GM10847 (cell line): ENCODE results near the gene AUNIP.

ENCODE experiments used
- POLR2A ChIP-seq: IDR thresholded peaks from 2 replicates; pipeline ENCODE4 v1.6.1; 2011; ENCODE audit not compliant: insufficient read length; ENCODE audit errors: extremely low read depth

The AUNIP gene

DNA sequence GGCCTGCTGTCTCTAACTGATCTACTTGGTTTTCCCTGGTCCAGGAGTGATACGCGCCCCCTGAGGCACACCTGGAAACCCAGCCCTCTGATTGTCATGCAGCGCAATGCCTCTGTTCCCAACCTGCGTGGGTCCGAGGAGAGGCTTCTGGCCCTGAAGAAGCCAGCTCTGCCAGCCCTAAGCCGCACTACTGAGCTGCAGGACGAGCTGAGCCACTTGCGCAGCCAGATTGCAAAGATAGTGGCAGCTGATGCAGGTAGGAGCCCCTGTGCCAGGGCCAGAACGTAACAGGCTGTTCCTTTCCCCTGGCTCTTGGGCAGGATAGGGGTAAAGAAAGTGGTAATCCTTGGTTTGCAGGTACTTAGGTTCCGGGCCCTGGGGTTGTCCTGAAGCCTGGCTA, 32.7 kb downstream of the AUNIP start:
- TF ChIP-seq POLR2A = no peak

- TF ChIP-seq POLR2A = no peak
Observed at GRCh38 chr1:25825605-25826004, 33.7 kb downstream of the AUNIP start.

DNA sequence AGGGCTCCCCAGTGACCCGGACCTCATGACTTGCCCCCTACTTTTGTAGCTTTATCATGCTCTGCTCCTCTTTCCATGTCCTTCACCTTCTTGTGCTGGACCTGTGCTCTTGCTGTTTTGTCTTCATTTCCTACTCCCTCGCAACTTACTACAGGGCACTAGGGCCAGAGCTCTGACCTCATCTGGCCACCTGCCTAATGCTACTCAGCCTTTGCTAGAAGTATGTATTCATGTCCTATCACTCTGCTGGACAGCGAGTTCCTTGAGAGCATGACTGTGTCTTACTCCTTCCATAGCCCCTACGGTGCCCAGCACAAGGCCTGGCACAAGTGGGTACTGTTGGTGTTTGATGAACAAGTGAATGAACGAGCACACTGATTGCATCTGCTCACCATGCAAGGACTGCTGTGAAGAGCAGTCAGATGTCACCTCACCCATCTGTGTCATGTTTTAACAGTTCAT, 37.6 kb downstream of the AUNIP start:
- TF ChIP-seq POLR2A = no peak

DNA sequence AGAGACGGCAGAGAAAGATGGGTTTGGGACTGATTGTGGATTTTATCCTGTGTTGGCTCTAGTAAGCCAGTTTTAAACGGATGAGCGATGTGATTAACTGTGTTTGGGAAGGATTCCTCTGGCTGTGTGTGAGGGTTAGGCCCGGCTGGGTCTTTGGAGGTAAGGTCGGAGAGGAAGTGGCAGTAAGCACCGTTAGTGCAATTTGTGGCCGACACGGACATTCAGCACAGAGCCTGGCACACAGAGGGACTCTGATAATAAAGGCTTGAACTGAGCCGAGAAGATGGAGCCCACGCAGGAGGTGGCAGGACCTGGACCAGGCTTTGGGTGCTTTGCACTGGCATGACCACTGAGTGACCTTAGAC, 38.2 kb downstream of the AUNIP start:
- no peak for TF ChIP-seq POLR2A

GRCh38 chr1:25820247-25821111, 38.8 kb downstream of the AUNIP start:
- peak; percentile 46 for TF ChIP-seq POLR2A

GRCh38 chr1:25819491-25820246, 39.6 kb downstream of the AUNIP start, which contains the start of gene MTFR1L:
MTFR1L (plus strand) TSS chr1:25819954; CDS start chr1:25823105, 3,151 bp downstream.
- TF ChIP-seq POLR2A = peak; percentile 84

DNA sequence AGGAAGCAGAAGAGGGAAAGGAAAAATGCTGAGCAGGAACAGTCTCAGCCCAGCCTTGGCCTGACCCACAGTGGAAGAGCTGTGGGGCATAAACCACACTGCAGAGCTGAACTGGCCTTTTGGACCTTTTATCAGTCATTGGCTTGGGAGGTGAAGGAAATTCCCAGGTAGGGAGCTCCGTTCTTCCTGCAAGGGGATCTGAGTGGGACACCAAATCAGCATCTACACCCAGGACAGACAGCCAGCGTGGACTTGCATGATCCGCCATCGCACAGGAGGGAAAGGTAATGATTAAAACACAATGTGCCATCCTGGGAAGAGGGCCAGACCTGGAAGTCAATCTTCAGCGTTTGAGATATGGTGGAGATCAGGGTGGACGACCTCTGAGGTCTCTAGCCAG, 40.7 kb downstream of the AUNIP start:
- TF ChIP-seq POLR2A = no peak

DNA sequence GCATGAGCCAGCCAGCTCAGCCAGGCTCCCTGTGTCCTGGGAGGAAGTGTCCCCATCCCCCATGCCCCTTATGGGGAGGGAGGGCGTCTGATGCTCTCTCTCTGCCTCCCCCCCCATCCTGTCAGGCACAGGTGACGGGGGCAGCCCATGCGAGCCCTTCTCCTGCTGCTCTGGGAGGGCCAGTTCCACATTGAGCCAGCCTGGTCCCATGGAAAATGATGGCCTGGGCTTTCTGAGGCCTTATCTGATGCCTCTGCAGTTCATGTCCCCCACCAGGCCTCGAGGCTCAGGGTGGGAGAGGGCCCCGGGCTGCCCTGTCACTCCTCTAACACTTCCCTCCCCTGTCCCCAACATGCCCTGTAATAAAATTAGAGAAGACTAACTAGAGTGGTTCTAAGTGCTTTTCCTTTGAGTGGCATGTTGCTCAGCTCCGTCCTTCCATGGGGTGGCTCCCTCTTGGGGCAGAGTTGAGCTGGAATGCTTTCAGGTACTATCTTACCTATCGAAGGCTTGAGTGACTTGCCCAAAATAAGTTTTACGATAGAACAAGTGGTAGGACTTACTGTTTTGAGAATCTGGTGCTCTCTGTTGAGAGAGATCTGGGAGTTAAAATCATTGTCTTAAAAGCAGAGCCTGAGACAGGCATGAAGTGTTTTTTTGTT, 41.3 kb downstream of the AUNIP start:
- TF ChIP-seq POLR2A = no peak

DNA sequence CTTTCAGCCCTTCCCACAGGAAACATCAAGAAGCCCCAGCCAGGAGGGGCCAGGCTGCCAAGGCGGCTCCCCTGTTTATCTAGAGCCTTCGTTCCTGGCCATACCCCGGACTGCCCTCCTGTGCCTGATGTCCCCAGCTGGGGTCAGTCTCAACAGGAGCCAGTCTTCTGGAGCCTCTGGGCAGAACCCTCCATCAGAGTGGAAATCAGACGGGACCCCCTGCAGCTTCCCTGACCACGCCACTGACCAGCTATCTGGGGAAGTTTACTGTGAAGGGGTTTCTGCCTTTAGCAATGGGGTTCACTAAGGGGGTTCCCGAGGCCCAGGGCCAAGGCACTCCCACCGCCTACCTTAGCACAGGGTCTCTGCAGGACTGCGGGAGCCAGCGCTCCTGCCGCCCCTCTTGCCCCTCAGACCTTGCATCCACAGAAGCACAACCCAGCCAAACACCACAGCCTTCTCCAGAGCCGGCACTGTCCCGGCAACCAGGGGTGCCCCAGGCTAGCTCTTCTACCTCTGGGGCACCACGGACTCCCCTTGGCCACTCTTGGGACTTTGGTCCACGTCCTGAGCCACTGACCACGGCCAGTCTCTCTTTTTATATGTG, 43.0 kb downstream of the AUNIP start:
- TF ChIP-seq POLR2A = no peak

DNA sequence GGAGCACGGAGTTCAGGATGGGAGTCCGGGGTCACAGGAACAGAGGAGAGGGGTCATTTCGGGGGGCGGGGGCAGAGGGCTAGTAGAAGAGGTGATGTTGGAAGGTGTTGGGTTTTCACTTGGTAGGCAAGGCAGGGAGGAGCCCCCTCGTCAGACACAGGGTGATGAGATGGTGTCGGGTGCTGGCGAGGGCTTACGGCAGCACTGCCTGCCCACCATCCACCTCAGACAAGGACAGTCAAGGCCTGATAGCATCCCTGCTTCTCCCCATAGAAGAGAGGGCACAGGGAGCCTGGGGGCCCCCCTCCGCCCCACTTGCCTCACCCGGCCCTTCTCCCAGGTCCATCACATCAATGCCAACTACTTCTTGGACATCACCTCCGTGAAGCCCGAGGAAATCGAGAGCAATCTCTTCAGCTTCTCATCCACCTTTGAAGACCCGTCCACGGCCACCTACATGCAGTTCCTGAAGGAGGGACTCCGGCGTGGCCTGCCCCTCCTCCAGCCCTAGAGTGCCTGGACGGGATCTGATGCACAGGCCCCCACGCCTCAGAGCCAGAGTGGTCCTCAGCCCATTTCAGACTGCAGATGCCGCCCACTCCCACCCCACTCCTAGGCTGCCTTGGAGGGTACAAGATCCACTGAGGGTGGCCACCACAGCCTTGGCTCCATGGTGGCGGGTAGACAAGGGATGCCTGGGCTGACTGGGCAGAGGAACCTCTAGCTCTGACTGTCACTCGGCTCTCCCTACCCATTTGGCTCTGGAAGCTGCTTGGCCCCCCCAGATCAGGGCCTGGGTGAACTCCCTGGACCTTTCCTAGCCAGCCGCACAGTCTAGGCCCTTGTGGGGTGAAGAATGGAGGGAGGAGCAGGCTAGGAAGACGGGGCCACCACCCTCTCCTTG, 43.8 kb downstream of the AUNIP start:
- TF ChIP-seq POLR2A = no peak

DNA sequence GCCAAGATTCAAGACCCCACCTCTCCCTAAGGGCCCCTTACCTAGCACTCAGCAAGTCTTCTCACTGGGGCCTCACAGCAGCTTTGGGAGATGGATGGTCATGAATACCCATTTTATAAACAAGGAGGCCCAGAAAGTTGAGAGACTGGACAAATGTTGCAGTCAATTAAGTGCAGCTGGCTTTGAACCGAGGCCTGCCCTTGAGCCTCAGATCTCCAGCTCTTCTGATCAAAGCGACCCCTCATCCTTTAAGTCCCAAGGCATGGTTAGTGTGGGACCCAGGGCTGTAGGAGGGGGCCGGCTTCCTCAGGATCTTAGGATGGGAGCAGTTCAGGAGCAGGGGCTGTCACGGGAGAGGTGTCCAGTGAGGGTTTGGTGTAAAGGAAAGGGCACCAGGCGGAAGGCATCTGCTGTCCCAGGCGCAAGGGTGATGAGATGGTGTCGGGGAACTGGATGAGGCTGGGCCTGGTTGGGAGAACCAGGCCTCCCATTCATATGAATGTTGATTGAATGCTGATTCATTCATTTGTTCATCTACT, 44.6 kb downstream of the AUNIP start:
- TF ChIP-seq POLR2A = no peak

DNA sequence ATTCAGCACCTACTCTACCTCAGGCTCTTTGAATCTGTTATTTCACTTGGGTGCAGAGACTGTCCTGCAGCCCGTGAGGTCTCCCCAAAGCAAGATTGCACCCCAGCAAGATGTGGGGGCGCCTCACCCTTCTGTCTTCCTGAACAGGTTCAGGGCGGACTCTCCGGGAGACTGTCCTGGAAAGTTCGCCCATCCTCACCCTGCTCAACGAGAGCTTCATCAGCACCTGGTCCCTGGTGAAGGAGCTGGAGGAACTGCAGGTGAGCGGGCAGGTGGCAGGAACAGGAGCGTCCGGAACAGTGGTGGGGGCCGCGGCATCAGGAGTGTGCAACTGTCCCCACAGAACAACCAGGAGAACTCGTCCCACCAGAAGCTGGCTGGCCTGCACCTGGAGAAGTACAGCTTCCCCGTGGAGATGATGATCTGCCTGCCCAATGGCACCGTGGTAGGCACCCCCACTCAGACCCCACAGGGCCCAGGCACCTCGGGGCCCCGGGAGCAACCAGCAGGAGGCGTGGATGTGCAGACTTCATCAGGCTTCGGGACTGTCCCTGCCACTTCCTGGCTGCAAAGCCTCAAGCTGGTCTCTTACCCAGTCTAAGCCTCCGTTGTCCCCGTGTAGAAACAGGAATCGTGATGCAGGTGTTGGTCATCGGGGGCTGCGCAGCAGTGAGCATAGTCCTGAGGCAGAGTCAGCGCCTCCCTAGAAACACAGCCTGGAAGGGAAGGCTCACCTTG, 45.4 kb downstream of the AUNIP start:
- no peak for TF ChIP-seq POLR2A

DNA sequence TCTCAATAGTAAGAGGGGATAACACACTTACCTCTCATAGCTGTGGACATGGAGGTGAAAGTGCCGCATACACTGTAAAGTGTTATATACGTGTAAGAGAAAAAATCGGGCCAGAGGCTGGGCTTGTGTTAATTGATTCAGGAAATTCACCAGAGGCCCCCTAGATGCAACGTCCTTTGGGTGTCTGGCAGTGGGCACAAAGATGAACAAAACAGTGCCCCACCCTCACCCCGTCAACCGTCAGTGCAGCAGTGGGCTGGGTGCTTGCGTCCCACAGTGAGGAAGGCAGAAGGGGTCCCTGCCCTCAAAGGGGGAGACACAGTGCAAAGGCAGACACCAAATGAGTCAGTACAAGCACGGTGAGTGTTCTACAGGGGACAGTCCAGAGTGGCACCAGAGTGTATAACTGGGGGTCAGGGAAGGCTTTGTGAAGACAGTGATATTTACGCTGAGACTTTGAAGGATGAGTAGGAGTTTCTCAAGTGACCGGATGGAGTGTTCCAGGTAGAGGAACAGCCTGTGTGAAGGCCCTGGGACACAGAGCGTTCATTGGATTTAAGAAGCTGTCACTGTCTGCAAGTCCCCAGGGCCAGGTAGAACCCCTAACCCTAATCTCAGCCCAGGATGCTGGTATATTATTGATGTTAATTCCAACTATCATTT, 46.1 kb downstream of the AUNIP start:
- TF ChIP-seq POLR2A = no peak
